ENCODE data around the gene PCSK6. TPM values are rescaled to one million over a fixed set of nuclear protein-coding genes. Genes with fewer than 3 reads are reported as not detected.

The PCSK6 gene
- total RNA-seq, 1 experiment from 2014 or later, result 0.36 TPM

- Histone ChIP-seq H3K4me3 (no peak overlapping the region), H3K4me1 (peaks cover under 1% of the 10 kb centered on the region; the same call in 1 of the 2 replicates), H3K27me3 (no peaks in the 10 kb centered on the region), H3K27ac (no peak overlapping the region), H3K9me3 (replicated peaks) (no peaks in the 10 kb centered on the region), H3K36me3 (peaks cover 84% of the 10 kb centered on the region)
- no peak for DNase-seq
Observed at GRCh38 chr15:101283931-101284330, 205.6 kb downstream of the PCSK6 start.

DNA sequence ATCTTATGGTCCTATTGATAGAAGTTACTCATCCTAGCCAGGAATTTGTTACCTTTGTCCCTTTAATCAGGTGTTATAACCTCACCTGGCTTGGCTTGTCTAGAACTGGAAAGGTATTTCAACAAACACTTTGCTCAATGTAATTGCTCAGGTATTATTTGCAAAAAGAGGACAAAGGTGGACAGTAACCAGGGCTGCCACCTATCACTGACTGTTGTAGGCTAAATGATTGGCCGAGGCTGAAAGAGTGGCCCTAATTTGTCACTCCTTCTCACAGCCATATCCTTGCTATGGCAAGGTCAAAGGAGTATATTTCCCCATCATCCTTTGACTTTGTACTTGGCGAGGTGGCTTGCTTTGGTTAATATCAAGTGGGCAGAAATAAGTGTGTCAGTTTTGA, 209.5 kb downstream of the PCSK6 start:
- H3K36me3 ChIP-seq, result peaks cover 52% of the 10 kb centered on the region
- H3K9me3 ChIP-seq (replicated peaks), result no peaks in the 10 kb centered on the region
- DNase-seq, result no peak
- H3K4me3 ChIP-seq, result no peak overlapping the region
- H3K4me1 ChIP-seq, result peaks cover 12% of the 10 kb centered on the region; the same call in 1 of the 2 replicates
- H3K27me3 ChIP-seq, result no peaks in the 10 kb centered on the region
- H3K27ac ChIP-seq, result no peak overlapping the region

DNA sequence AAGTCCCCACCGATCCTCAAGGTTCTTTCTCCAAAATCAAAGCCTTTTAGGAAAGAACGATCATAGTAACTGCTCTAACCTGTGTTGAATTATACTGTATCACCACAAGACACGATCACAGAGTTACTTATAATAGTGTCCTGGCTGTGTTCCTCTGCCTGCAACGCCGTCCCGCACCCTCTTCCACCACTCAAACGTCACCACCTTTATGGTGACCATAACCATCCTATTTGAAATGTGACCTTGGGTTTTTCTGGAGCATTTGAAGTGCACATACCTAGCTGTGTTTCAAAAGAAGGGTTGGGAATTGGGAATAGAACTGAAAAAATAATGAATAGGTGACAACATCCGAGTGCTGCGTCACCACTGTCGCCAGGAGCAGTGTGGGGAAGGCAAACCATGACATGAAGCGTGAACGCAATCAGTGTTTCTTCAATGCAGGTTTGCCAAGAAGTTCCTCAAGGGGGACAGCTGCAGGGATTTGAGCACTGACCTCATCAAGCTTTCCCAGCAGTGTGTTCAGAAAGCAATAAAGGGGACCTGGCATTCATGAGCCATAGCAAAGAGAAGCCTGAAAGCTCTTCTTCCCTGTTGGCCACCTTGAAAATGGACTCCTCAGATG, 211.5 kb downstream of the PCSK6 start:
- Histone ChIP-seq H3K27ac (peak overlapping the region; percentile 41), H3K9me3 (replicated peaks) (no peaks in the 10 kb centered on the region)
- peak; percentile 75 to 88 for DNase-seq

DNA sequence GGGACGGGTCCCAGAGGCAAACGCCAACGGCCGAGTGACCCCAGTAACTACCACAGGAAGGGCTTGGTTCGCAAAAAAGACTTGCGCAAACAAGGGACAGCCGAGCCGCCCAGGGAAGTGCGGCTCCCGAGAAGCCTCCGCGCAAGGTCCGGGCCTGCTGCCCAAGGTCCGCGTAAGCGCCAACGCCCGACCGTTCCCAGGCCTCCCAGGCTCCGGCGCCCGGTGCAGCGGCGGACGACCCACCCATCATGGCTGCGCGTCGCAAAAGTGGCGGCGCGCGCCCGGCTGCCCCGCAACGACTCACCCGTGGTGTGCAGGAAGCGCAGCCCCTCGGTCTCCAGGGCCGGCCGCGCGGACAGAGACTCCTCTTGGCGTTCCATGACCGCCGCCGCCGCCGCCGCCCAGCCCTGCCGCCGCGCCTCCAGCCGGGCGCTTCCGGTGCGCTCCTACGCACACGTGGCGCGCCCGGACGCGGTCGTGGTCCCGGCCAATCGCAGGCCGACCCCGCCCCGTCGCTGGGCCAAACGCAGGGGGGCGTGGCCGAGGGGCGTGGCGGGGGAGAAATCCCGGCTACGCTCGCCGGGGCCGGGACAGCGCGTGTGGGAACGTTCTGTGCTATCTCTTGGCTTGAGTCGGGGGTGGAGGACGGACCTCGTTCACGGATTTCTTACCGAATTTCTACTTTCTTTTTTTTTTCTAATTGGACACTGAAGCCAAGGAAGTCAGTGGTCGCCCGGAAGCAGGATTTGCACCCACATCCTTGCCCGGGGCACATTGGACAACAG, 212.3 kb downstream of the PCSK6 start, which contains the start of gene SELENOS:
Gene SELENOS (minus strand): TSS at position 448 of the 785 bp plus-strand sequence. CDS start 68 bp downstream, at position 380.
- H3K4me3 ChIP-seq, result peak within 1 kb of the TSS; percentile 76
- H3K36me3 ChIP-seq, result peaks cover 52% of the 10 kb centered on the region
- H3K9me3 ChIP-seq (replicated peaks), result no peaks in the 10 kb centered on the region
- H3K4me1 ChIP-seq, result peaks cover 12% of the 10 kb centered on the region; the same call in 1 of the 2 replicates
- no peaks in the 10 kb centered on the region for H3K27me3 ChIP-seq
- H3K27ac ChIP-seq, result peak within 1 kb of the TSS; percentile 41
- DNase-seq, result peak; percentile 87 to 94

More for the DNA sequence above, 211.5 kb downstream of the PCSK6 start:
- H3K27me3 ChIP-seq, result no peaks in the 10 kb centered on the region
- H3K4me3 ChIP-seq, result peak overlapping the region; percentile 76
- H3K4me1 ChIP-seq, result peaks cover 12% of the 10 kb centered on the region; the same call in 1 of the 2 replicates
- peaks cover 52% of the 10 kb centered on the region for H3K36me3 ChIP-seq

DNA sequence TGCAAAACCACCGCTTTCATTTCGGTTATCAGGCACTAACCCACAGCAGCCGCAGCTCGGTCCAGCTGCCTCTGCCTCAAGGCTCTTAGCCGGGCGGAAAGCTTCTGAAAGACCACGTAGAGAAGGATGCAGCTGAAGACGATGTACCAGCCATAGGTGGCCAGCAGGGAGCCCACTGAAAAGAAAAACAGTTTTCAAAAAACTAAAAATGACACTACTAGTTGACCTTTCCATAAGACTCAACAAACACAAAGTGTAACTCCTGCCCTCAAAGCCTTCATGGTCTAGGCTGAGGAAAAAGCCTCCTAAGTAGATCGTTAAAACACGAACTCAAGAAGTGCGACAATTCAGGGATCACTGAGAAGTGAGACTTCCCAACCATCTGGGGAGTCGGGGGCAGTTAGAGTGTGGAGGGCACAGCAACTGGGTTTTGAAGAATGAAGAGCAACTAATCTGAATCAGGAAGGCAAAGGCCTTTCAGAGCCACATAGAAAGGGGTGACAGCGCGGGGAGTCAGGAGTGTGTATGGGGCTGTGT, 212.9 kb downstream of the PCSK6 start:
- H3K27me3 ChIP-seq, result no peaks in the 10 kb centered on the region
- no peaks in the 10 kb centered on the region for H3K9me3 ChIP-seq (replicated peaks)
- H3K27ac ChIP-seq, result peak overlapping the region; percentile 33
- H3K36me3 ChIP-seq, result peaks cover 53% of the 10 kb centered on the region
- peak overlapping the region; percentile 76 for H3K4me3 ChIP-seq
- peaks cover 12% of the 10 kb centered on the region; the same call in 1 of the 2 replicates for H3K4me1 ChIP-seq
- DNase-seq, result peak in 1 of 2 experiments; percentile 62

DNA sequence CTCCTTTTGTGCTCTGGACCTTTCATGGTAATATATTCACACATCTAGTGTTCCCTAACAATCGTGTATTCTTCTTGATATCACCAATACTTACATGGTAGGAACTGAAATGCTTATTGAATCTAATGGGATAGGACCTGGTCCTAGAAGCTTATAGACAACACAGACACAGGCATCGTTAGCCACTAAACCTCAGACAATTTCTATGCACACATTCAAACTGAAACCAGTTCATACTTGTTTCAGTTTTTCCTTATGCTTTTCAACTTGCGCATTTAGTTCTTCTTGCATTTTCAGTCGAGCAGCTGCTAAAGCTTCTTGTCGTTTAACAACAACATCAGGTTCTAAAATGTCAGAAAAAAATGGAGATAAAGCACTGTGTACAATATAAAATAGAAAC, 214.5 kb downstream of the PCSK6 start:
- DNase-seq, result no peak
- Histone ChIP-seq H3K27me3 (no peaks in the 10 kb centered on the region), H3K27ac (no peak overlapping the region), H3K9me3 (replicated peaks) (no peaks in the 10 kb centered on the region), H3K4me3 (no peak overlapping the region), H3K36me3 (peaks cover 58% of the 10 kb centered on the region), H3K4me1 (peaks cover 12% of the 10 kb centered on the region; the same call in 1 of the 2 replicates)

GRCh38 chr15:101273534-101273933, 216.0 kb downstream of the PCSK6 start:
- Histone ChIP-seq H3K36me3 (peaks cover 54% of the 10 kb centered on the region), H3K27me3 (no peaks in the 10 kb centered on the region), H3K9me3 (replicated peaks) (no peaks in the 10 kb centered on the region), H3K4me1 (peaks cover 7% of the 10 kb centered on the region; the same call in 1 of the 2 replicates), H3K27ac (no peak overlapping the region), H3K4me3 (no peak overlapping the region)
- no peak for DNase-seq

DNA sequence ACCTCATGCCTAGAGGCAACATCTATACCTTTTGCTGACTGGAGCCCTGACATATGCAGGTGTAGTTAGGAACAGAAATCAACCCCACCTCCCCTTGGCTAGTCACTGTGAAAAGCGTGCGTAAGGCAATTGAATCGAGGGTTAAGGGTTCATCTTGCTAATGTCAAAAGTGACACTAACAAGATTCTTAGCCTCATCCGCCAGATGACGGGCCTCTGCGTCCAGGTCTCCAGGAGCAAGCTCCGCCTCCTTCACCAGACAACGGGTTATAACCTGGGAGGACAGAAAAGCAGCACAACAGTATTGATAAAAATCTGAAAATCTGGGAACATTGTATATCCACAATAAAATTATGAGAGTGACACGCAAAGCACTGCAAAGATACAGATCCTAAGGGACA, 216.9 kb downstream of the PCSK6 start:
- no peak overlapping the region for H3K27ac ChIP-seq
- H3K4me1 ChIP-seq, result no peaks in the 10 kb centered on the region
- no peak for DNase-seq
- no peak overlapping the region for H3K4me3 ChIP-seq
- peaks cover 54% of the 10 kb centered on the region for H3K36me3 ChIP-seq
- H3K9me3 ChIP-seq (replicated peaks), result no peaks in the 10 kb centered on the region
- no peaks in the 10 kb centered on the region for H3K27me3 ChIP-seq

- H3K36me3 ChIP-seq, result peaks cover 47% of the 10 kb centered on the region
- no peak overlapping the region for H3K4me3 ChIP-seq
- H3K4me1 ChIP-seq, result peaks cover 8% of the 10 kb centered on the region
- no peaks in the 10 kb centered on the region for H3K27me3 ChIP-seq
- no peak overlapping the region for H3K27ac ChIP-seq
- no peaks in the 10 kb centered on the region for H3K9me3 ChIP-seq (replicated peaks)
- no peak for DNase-seq
Observed at GRCh38 chr15:101269479-101270223, 219.9 kb downstream of the PCSK6 start.

DNA sequence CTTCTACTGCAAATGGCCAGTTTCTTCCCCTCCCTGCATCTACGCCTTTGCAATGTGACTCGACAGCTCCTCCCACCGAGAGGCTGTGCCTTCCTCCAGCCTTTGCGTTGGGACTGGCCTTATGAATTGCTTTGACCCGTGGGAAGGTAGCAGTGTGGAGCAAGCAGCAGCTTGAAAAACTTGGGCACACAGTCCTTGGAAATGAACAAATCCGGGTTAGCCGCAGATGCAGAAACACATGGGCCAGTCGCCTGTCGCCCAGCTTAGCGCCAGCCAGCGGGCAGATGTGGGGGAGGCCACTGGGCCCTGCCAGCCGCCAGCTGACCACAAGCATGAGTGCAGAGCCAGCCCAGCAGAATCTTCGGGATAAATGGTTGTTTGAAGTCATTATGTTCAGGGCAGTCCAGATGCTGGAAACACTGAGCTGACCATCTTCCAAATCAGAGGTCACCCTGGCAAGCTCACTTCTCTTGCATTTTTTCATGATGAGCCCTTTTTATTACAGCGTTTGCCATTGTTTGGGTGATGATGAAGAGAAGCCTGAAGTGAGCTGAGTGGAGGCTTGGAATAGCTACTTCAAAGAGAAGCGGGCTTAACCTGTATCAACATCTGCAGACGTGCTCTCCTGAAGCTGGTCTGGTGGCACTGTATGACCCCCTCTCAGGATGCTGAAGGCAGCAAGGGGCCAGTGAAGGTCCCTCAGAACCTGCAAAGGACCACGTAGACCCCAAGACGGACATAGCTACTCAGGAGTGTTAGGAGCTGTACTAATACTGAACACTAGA, 222.0 kb downstream of the PCSK6 start:
- Histone ChIP-seq H3K36me3 (peaks cover 25% of the 10 kb centered on the region), H3K27ac (no peak overlapping the region), H3K27me3 (no peaks in the 10 kb centered on the region), H3K4me1 (peaks cover 8% of the 10 kb centered on the region), H3K9me3 (replicated peaks) (no peaks in the 10 kb centered on the region), H3K4me3 (no peak overlapping the region)
- DNase-seq, result no peak

DNA sequence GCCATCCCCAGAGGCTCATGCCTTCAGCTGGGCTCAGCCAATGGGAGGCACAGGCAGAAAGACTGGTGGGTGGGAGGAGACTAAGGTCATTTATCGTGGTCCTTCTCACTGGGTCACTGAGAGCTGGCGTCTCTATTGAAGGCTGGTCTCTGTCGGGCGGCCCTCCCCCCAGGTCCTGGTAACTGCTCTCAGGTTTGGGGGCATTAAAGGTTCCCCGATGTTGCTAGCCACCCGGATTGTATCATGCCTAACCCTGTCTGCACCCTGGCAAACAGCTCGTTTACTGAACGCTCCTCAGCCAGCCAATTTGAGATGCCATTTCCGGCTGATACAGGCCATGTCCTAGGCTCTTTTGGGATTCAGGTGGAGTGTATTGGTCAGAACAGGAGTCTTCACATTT, 222.7 kb downstream of the PCSK6 start:
- DNase-seq, result no peak
- Histone ChIP-seq H3K27ac (no peak overlapping the region), H3K9me3 (replicated peaks) (no peaks in the 10 kb centered on the region), H3K27me3 (no peaks in the 10 kb centered on the region), H3K36me3 (peaks cover 18% of the 10 kb centered on the region), H3K4me1 (peaks cover 8% of the 10 kb centered on the region), H3K4me3 (no peak overlapping the region)

DNA sequence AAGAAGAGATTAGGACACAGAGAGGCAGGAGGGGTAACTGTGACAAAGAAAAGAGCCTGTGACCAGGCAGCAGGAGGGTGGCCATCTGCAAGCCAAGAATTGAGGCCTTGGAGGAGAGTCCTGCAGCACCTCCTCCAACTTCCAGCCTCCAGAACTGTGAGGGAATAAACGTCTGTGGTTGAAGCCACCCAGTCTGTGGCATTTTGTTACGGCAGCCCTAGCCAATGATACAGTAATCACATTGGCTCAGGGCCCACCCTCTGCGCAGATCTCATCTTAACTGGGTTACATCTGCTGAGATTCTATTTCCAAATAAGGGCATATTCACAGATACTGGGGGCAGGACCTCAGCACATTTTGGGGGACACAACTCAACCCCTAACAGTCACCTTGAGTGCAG, 223.5 kb downstream of the PCSK6 start:
- Histone ChIP-seq H3K4me1 (peaks cover 8% of the 10 kb centered on the region), H3K27ac (no peak overlapping the region), H3K36me3 (peaks cover 11% of the 10 kb centered on the region), H3K4me3 (no peak overlapping the region), H3K9me3 (replicated peaks) (no peaks in the 10 kb centered on the region), H3K27me3 (no peaks in the 10 kb centered on the region)
- peak; percentile 56 to 69 for DNase-seq

DNA sequence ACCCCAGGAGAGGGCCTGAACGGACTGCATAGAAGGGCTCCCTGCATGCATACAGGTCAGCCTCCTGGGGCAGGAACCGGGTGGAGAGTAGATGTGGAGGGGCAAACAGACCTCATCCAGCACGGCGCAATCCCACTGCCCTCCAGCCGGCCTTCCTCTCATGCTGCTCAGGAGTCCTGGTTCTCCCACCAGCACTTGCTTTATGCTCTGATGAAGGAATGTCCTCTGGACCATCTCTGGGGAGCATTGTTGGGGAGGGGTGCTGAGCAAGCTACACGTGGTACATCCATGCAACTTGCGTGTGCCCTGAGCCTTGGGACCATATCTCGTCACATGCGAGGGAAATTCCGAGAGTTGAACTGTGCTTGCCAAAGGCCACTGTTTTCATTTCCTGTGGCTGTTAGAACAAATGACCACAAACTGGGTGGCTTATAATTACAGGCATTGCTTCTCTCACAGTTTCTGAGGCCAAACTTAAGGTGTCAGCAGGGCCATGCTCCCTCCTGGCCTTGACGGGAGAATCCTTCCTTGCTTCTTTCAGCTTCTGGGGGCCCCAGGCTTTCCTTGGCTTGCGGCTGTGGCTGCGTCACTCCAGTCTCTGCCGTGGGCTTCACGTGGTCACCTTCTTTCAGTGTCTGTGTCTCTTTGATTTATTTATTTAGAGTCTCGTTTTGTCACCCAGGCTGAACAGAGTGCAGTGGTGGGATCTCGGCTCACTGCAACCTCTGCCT, 224.4 kb downstream of the PCSK6 start:
- Histone ChIP-seq H3K27me3 (no peaks in the 10 kb centered on the region), H3K36me3 (peaks cover 2% of the 10 kb centered on the region; the same call in 1 of the 2 replicates), H3K27ac (no peak overlapping the region), H3K4me3 (no peak overlapping the region), H3K9me3 (replicated peaks) (no peaks in the 10 kb centered on the region), H3K4me1 (peaks cover 8% of the 10 kb centered on the region)
- DNase-seq, result no peak

All from SJCRH30 (cell line).